GM23338 (cell line): ENCODE results near the gene OR2H1. TPM values are rescaled to one million over a fixed set of nuclear protein-coding genes. Genes with fewer than 3 reads are reported as not detected.

Experiments used
- ATAC-seq: fragments of 200-7000 bp; cut with Tn5 transposase; 3 replicates; pipeline ENCODE4 v1.9.1; 2020
- DNase-seq: peaks from one replicate; pipeline ENCODE4 v3.0.0-alpha.2; 2015; ENCODE audit warnings: low spot score
- H2AFZ ChIP-seq: fragments of 200-600 bp; sonication (generic); 2 replicates; pipeline ENCODE4 v1.8.0; 2016; ENCODE audit warnings: antibody characterized with exemption, mild to moderate bottlenecking, moderate library complexity
- H3F3A ChIP-seq: fragments of 200-600 bp; sonication (generic); replicated peaks from 2 replicates; pipeline ENCODE4 v1.8.0; 2017; ENCODE audit warnings: antibody characterized with exemption, mixed run types, low read depth
- H3K27ac ChIP-seq: fragments of 200-600 bp; sonication (generic); 2 replicates; pipeline ENCODE4 v1.6.1; 2016; ENCODE audit warnings: low read depth
- H3K27me3 ChIP-seq: fragments of 200-600 bp; sonication (generic); 2 replicates; pipeline ENCODE4 v1.8.0; 2016; ENCODE audit warnings: mild to moderate bottlenecking, mixed run types, moderate library complexity; ENCODE audit not compliant: insufficient read depth
- H3K36me3 ChIP-seq: fragments of 200-600 bp; sonication (generic); 2 replicates; pipeline ENCODE4 v1.8.0; 2016; ENCODE audit warnings: mild to moderate bottlenecking; ENCODE audit not compliant: insufficient read depth
- H3K4me1 ChIP-seq: fragments of 200-600 bp; sonication (generic); 2 replicates; pipeline ENCODE4 v1.8.0; 2016; ENCODE audit warnings: mild to moderate bottlenecking, moderate library complexity; ENCODE audit not compliant: insufficient read depth
- H3K4me2 ChIP-seq: fragments of 200-600 bp; sonication (generic); 2 replicates; pipeline ENCODE4 v1.7.1; 2017; ENCODE audit warnings: mixed run types
- H3K4me3 ChIP-seq: fragments of 200-600 bp; sonication (generic); 2 replicates; pipeline ENCODE4 v1.6.1; 2016; ENCODE audit warnings: mixed run types
- H3K79me2 ChIP-seq: fragments of 200-600 bp; sonication (generic); replicated peaks from 2 replicates; pipeline ENCODE4 v1.8.0; 2017; ENCODE audit warnings: mild to moderate bottlenecking; ENCODE audit not compliant: insufficient read depth
- H3K9me2 ChIP-seq: fragments of 200-600 bp; sonication (generic); 2 replicates; pipeline ENCODE4 v1.8.0; 2017; ENCODE audit not compliant: insufficient read depth
- H4K20me1 ChIP-seq: fragments of 200-600 bp; sonication (generic); replicated peaks from 2 replicates; pipeline ENCODE4 v1.8.0; 2017; ENCODE audit warnings: mild to moderate bottlenecking; ENCODE audit not compliant: insufficient read depth
- H3K27ac Mint-ChIP-seq: 2 replicates; pipeline ENCODE4 v1.8.0; 2020; ENCODE audit warnings: inconsistent platforms, mild to moderate bottlenecking, moderate library complexity, mixed read lengths
- H3K27me3 Mint-ChIP-seq: 3 replicates; pipeline ENCODE4 v1.8.0; 2022; ENCODE audit warnings: low read depth, mild to moderate bottlenecking, moderate library complexity, mixed read lengths, inconsistent platforms; ENCODE audit not compliant: insufficient read depth, poor library complexity
- H3K36me3 Mint-ChIP-seq: 3 replicates; pipeline ENCODE4 v1.8.0; 2021; ENCODE audit warnings: low read depth, mild to moderate bottlenecking, inconsistent platforms, moderate library complexity, mixed read lengths
- H3K4me1 Mint-ChIP-seq: 3 replicates; pipeline ENCODE4 v1.8.0; 2020; ENCODE audit warnings: mild to moderate bottlenecking, inconsistent platforms, mixed read lengths
- H3K4me3 Mint-ChIP-seq: 3 replicates; pipeline ENCODE4 v1.8.0; 2021; ENCODE audit warnings: moderate library complexity, mild to moderate bottlenecking, inconsistent platforms, mixed read lengths
- H3K9me3 Mint-ChIP-seq: 3 replicates; pipeline ENCODE4 v1.8.0; 2020; ENCODE audit warnings: moderate library complexity, mild to moderate bottlenecking, inconsistent platforms, mixed read lengths
- CREB1 ChIP-seq: fragments of 250-450 bp; sonication (Bioruptor Pico); IDR thresholded peaks from 2 replicates; pipeline ENCODE4 v1.5.0; 2020; ENCODE audit warnings: low read depth, mild to moderate bottlenecking, moderate library complexity
- EZH2 ChIP-seq: fragments of 200-600 bp; sonication (generic); IDR thresholded peaks from one replicate; pipeline ENCODE4 v1.8.0; 2017; ENCODE audit warnings: antibody characterized with exemption, mild to moderate bottlenecking, low read depth; ENCODE audit not compliant: unreplicated experiment
- EZH2phosphoT487 ChIP-seq: fragments of 200-600 bp; sonication (generic); IDR thresholded peaks from one replicate; pipeline ENCODE4 v1.8.1; 2018; ENCODE audit warnings: antibody characterized with exemption; ENCODE audit not compliant: unreplicated experiment
- JUNB ChIP-seq: IDR thresholded peaks from one replicate; pipeline ENCODE4 v1.6.1; 2016; ENCODE audit warnings: antibody characterized with exemption; ENCODE audit not compliant: unreplicated experiment
- NANOG ChIP-seq: IDR thresholded peaks from 2 replicates; pipeline ENCODE4 v1.6.1; 2016; ENCODE audit warnings: antibody characterized with exemption, borderline replicate concordance
- POLR2AphosphoS5 ChIP-seq: IDR thresholded peaks from 2 replicates; pipeline ENCODE4 v1.6.1; 2016; ENCODE audit warnings: antibody characterized with exemption, low read depth
- STAT1 ChIP-seq: IDR thresholded peaks from one replicate; pipeline ENCODE4 v1.6.1; 2016; ENCODE audit warnings: antibody characterized with exemption; ENCODE audit not compliant: unreplicated experiment
- ZNF114 ChIP-seq: fragments of 250-450 bp; sonication (Bioruptor Pico); IDR thresholded peaks from 2 replicates; pipeline ENCODE4 v1.5.0; 2020; ENCODE audit warnings: mild to moderate bottlenecking, moderate library complexity
- ZNF331 ChIP-seq: fragments of 250-450 bp; sonication (Bioruptor Pico); IDR thresholded peaks from 2 replicates; pipeline ENCODE4 v1.5.0; 2020; ENCODE audit warnings: low read depth, mild to moderate bottlenecking, moderate library complexity
- polyA plus RNA-seq: library from polyadenylated mRNA; unstranded; fragments of >200 nt; fragmentation: Nextera tagmentation; extraction: Ambion mirVana; gene quantifications from 2 replicates; pipeline ENCODE4 v1.2.1, GENCODE V29; 2016
- total RNA-seq: library from RNA; depleted of rRNA; stranded (reverse); fragments of >200 nt; shearing (Covaris generic); gene quantifications from 2 replicates; pipeline ENCODE4 v1.2.3, GENCODE V29; 2014
- TF ChIP-seq, protein P1 (sequence below): IDR thresholded peaks from one replicate; pipeline ENCODE4 v1.6.1; 2018; ENCODE audit warnings: antibody characterized with exemption; ENCODE audit not compliant: unreplicated experiment
- TF ChIP-seq, protein P2 (sequence below): IDR thresholded peaks from 2 replicates; pipeline ENCODE4 v1.6.1; 2016; ENCODE audit warnings: antibody characterized with exemption
- TF ChIP-seq, protein P3 (sequence below): fragments of 250-450 bp; sonication (Bioruptor Pico); IDR thresholded peaks from 2 replicates; pipeline ENCODE4 v1.5.0; 2020; ENCODE audit warnings: mild to moderate bottlenecking, moderate library complexity

Gene OR2H1
- total and polyA plus RNA-seq, 2 experiments from 2014 or later = not detected

DNA sequence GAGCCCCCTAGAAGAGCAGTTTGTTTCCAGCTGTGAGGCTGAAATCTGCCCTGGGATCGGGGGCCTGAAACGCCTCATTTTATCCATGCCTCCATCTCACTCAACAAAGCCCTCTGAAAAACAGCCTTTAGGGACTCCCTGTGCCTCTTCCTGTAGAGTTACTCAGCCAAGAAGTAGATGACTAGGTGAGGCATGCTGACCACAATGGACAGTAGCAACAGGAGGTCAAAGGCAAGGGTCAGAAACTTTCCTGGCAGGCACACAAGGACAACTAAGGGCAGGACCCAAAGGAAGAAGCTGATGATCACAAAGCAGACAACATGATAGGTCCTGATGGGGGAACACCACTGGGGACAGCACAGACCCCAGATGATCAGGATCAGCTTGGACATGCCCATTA is 18.0 kb downstream of the OR2H1 start:
- Histone ChIP-seq H3K4me1 (no peaks in the 10 kb centered on the region), H4K20me1 (no peaks in the 10 kb centered on the region), H2AFZ (no peak overlapping the region), H3K27me3 (no peaks in the 10 kb centered on the region), H3F3A (no peaks in the 10 kb centered on the region), H3K79me2 (no peaks in the 10 kb centered on the region), H3K9me2 (peaks cover 32% of the 10 kb centered on the region), H3K4me2 (no peak overlapping the region), H3K36me3 (no peaks in the 10 kb centered on the region), H3K27ac (no peak overlapping the region), H3K4me3 (no peak overlapping the region)
- Mint-ChIP-seq H3K27me3 (peaks cover 5% of the 10 kb centered on the region), H3K4me3 (no peak overlapping the region), H3K36me3 (no peaks in the 10 kb centered on the region), H3K9me3 (no peaks in the 10 kb centered on the region; the same call in 2 of the 3 replicates), H3K4me1 (no peaks in the 10 kb centered on the region), H3K27ac (no peak overlapping the region)
- ATAC-seq = no peak
- no peak for DNase-seq
- TF ChIP-seq NANOG = no peak
- TF ChIP-seq ZNF114 (CRISPR knock-in tag) = no peak

DNA sequence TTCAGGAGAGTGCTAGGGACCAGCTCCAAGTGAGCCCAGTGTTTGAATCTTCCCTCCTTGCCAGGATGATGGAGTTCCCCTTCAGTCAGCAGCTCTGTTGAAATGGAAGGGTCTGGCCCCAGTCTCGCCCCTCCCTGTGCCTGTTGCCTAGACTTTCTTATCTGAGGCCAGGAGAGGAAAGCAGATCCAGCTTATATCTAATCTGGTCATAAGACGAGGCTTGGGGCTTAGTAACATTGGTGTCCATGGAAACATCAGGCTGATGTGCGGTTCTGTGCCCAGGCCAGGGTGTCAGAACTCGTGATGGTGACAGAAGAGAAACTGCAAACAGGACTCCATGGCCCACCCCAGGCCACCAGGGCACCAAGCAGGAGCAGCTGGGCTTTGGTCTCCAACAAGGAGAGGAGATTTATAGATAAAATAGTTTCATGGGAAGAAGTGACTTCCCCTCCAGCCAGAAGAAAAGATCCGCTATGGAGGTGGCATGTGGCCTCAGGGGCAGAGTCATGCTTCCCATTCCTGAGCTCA is 21.0 kb downstream of the OR2H1 start:
- Mint-ChIP-seq H3K4me1 (no peaks in the 10 kb centered on the region), H3K27me3 (peaks cover 5% of the 10 kb centered on the region), H3K36me3 (no peaks in the 10 kb centered on the region), H3K27ac (no peak overlapping the region), H3K9me3 (no peaks in the 10 kb centered on the region; the same call in 1 of the 3 replicates), H3K4me3 (no peak overlapping the region)
- no peak overlapping the region for H3K27ac ChIP-seq
- no peaks in the 10 kb centered on the region for H3F3A ChIP-seq
- H3K4me3 ChIP-seq = no peak overlapping the region
- H3K4me1 ChIP-seq = no peaks in the 10 kb centered on the region
- no peaks in the 10 kb centered on the region for H3K36me3 ChIP-seq
- ATAC-seq (no peak), DNase-seq (no peak)
- H2AFZ ChIP-seq = no peak overlapping the region
- no peaks in the 10 kb centered on the region for H3K27me3 ChIP-seq
- no peak overlapping the region for H3K4me2 ChIP-seq
- no peaks in the 10 kb centered on the region for H4K20me1 ChIP-seq
- peaks cover 32% of the 10 kb centered on the region for H3K9me2 ChIP-seq
- no peaks in the 10 kb centered on the region for H3K79me2 ChIP-seq
- TF ChIP-seq, protein P1, sequence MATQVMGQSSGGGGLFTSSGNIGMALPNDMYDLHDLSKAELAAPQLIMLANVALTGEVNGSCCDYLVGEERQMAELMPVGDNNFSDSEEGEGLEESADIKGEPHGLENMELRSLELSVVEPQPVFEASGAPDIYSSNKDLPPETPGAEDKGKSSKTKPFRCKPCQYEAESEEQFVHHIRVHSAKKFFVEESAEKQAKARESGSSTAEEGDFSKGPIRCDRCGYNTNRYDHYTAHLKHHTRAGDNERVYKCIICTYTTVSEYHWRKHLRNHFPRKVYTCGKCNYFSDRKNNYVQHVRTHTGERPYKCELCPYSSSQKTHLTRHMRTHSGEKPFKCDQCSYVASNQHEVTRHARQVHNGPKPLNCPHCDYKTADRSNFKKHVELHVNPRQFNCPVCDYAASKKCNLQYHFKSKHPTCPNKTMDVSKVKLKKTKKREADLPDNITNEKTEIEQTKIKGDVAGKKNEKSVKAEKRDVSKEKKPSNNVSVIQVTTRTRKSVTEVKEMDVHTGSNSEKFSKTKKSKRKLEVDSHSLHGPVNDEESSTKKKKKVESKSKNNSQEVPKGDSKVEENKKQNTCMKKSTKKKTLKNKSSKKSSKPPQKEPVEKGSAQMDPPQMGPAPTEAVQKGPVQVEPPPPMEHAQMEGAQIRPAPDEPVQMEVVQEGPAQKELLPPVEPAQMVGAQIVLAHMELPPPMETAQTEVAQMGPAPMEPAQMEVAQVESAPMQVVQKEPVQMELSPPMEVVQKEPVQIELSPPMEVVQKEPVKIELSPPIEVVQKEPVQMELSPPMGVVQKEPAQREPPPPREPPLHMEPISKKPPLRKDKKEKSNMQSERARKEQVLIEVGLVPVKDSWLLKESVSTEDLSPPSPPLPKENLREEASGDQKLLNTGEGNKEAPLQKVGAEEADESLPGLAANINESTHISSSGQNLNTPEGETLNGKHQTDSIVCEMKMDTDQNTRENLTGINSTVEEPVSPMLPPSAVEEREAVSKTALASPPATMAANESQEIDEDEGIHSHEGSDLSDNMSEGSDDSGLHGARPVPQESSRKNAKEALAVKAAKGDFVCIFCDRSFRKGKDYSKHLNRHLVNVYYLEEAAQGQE = no peak
- TF ChIP-seq EZH2phosphoT487 = no peak
- no peak for TF ChIP-seq NANOG
- no peak for TF ChIP-seq POLR2AphosphoS5
- TF ChIP-seq, protein P2, sequence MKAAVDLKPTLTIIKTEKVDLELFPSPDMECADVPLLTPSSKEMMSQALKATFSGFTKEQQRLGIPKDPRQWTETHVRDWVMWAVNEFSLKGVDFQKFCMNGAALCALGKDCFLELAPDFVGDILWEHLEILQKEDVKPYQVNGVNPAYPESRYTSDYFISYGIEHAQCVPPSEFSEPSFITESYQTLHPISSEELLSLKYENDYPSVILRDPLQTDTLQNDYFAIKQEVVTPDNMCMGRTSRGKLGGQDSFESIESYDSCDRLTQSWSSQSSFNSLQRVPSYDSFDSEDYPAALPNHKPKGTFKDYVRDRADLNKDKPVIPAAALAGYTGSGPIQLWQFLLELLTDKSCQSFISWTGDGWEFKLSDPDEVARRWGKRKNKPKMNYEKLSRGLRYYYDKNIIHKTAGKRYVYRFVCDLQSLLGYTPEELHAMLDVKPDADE = no peak
- TF ChIP-seq, protein P3, sequence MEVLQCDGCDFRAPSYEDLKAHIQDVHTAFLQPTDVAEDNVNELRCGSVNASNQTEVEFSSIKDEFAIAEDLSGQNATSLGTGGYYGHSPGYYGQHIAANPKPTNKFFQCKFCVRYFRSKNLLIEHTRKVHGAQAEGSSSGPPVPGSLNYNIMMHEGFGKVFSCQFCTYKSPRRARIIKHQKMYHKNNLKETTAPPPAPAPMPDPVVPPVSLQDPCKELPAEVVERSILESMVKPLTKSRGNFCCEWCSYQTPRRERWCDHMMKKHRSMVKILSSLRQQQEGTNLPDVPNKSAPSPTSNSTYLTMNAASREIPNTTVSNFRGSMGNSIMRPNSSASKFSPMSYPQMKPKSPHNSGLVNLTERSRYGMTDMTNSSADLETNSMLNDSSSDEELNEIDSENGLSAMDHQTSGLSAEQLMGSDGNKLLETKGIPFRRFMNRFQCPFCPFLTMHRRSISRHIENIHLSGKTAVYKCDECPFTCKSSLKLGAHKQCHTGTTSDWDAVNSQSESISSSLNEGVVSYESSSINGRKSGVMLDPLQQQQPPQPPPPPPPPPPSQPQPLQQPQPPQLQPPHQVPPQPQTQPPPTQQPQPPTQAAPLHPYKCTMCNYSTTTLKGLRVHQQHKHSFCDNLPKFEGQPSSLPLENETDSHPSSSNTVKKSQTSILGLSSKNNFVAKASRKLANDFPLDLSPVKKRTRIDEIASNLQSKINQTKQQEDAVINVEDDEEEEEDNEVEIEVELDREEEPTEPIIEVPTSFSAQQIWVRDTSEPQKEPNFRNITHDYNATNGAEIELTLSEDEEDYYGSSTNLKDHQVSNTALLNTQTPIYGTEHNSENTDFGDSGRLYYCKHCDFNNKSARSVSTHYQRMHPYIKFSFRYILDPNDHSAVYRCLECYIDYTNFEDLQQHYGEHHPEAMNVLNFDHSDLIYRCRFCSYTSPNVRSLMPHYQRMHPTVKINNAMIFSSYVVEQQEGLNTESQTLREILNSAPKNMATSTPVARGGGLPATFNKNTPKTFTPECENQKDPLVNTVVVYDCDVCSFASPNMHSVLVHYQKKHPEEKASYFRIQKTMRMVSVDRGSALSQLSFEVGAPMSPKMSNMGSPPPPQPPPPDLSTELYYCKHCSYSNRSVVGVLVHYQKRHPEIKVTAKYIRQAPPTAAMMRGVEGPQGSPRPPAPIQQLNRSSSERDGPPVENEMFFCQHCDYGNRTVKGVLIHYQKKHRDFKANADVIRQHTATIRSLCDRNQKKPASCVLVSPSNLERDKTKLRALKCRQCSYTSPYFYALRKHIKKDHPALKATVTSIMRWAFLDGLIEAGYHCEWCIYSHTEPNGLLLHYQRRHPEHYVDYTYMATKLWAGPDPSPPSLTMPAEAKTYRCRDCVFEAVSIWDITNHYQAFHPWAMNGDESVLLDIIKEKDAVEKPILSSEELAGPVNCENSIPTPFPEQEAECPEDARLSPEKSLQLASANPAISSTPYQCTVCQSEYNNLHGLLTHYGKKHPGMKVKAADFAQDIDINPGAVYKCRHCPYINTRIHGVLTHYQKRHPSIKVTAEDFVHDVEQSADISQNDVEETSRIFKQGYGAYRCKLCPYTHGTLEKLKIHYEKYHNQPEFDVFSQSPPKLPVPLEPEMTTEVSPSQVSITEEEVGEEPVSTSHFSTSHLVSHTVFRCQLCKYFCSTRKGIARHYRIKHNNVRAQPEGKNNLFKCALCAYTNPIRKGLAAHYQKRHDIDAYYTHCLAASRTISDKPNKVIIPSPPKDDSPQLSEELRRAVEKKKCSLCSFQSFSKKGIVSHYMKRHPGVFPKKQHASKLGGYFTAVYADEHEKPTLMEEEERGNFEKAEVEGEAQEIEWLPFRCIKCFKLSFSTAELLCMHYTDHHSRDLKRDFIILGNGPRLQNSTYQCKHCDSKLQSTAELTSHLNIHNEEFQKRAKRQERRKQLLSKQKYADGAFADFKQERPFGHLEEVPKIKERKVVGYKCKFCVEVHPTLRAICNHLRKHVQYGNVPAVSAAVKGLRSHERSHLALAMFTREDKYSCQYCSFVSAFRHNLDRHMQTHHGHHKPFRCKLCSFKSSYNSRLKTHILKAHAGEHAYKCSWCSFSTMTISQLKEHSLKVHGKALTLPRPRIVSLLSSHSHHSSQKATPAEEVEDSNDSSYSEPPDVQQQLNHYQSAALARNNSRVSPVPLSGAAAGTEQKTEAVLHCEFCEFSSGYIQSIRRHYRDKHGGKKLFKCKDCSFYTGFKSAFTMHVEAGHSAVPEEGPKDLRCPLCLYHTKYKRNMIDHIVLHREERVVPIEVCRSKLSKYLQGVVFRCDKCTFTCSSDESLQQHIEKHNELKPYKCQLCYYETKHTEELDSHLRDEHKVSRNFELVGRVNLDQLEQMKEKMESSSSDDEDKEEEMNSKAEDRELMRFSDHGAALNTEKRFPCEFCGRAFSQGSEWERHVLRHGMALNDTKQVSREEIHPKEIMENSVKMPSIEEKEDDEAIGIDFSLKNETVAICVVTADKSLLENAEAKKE (CRISPR knock-in tag) = no peak
- no peak for TF ChIP-seq CREB1 (CRISPR knock-in tag)
- no peak for TF ChIP-seq JUNB
- TF ChIP-seq ZNF331 (CRISPR knock-in tag) = no peak
- no peak for TF ChIP-seq STAT1
- no peak for TF ChIP-seq EZH2
- TF ChIP-seq ZNF114 (CRISPR knock-in tag) = no peak
